ENCODE data around the gene AKAP6.

Gene AKAP6

GRCh38 chr14:32657081-32657480 is 328.0 kb downstream of the AKAP6 start:
- Mint-ChIP-seq H3K27me3 (no peaks in the 10 kb centered on the region), H3K9me3 (peaks cover 3% of the 10 kb centered on the region in 2 donors), H3K4me3 (no peak overlapping the region), H3K4me1 (ENCODE audit: low read depth in 2 of 2) (no peaks in the 10 kb centered on the region), H3K36me3 (ENCODE audit: insufficient read depth) (no peaks in the 10 kb centered on the region), H3K27ac (no peak overlapping the region)
- DNase-seq, result no peak
- ATAC-seq (replicated peaks), result no peak

- Mint-ChIP-seq H3K27me3 (no peaks in the 10 kb centered on the region), H3K4me1 (ENCODE audit: low read depth in 2 of 2) (no peaks in the 10 kb centered on the region), H3K36me3 (ENCODE audit: insufficient read depth) (no peaks in the 10 kb centered on the region), H3K27ac (no peak overlapping the region), H3K9me3 (peaks cover 3 to 8% of the 10 kb centered on the region in 2 donors), H3K4me3 (no peak overlapping the region)
- ATAC-seq (replicated peaks) (no peak), DNase-seq (no peak)
These were observed 332.1 kb downstream of the AKAP6 start for GRCh38 chr14:32661216-32661615.

GRCh38 chr14:32662211-32662610 is 333.1 kb downstream of the AKAP6 start:
- no peaks in the 10 kb centered on the region for H3K27me3 Mint-ChIP-seq
- H3K36me3 Mint-ChIP-seq (ENCODE audit: insufficient read depth), result no peaks in the 10 kb centered on the region
- DNase-seq (no peak), ATAC-seq (replicated peaks) (no peak)
- H3K4me3 Mint-ChIP-seq, result no peak overlapping the region
- H3K27ac Mint-ChIP-seq, result no peak overlapping the region
- peaks cover 3 to 8% of the 10 kb centered on the region in 2 donors for H3K9me3 Mint-ChIP-seq
- no peaks in the 10 kb centered on the region for H3K4me1 Mint-ChIP-seq (ENCODE audit: low read depth in 2 of 2)

- H3K27ac Mint-ChIP-seq, result no peak overlapping the region
These were observed 337.2 kb downstream of the AKAP6 start for GRCh38 chr14:32666308-32666707.

GRCh38 chr14:32667287-32667686 is 338.2 kb downstream of the AKAP6 start:
- no peak for DNase-seq

More at GRCh38 chr14:32666308-32666707, 337.2 kb downstream of the AKAP6 start:
- Mint-ChIP-seq H3K9me3 (peaks cover 2 to 8% of the 10 kb centered on the region in 2 donors), H3K4me1 (ENCODE audit: low read depth in 2 of 2) (no peaks in the 10 kb centered on the region), H3K4me3 (no peak overlapping the region), H3K27me3 (no peaks in the 10 kb centered on the region), H3K36me3 (ENCODE audit: insufficient read depth) (no peaks in the 10 kb centered on the region)
- ATAC-seq (replicated peaks) (no peak), DNase-seq (no peak)

GRCh38 chr14:32667791-32668190 is 338.7 kb downstream of the AKAP6 start:
- no peaks in the 10 kb centered on the region for H3K4me1 Mint-ChIP-seq (ENCODE audit: low read depth in 2 of 2)
- H3K36me3 Mint-ChIP-seq (ENCODE audit: insufficient read depth), result no peaks in the 10 kb centered on the region
- H3K4me3 Mint-ChIP-seq, result no peak overlapping the region
- no peak overlapping the region for H3K27ac Mint-ChIP-seq
- no peaks in the 10 kb centered on the region for H3K27me3 Mint-ChIP-seq
- H3K9me3 Mint-ChIP-seq, result peaks cover 4 to 8% of the 10 kb centered on the region in 2 donors
- no peak for ATAC-seq (replicated peaks)
- DNase-seq, result no peak

More at GRCh38 chr14:32667287-32667686, 338.2 kb downstream of the AKAP6 start:
- no peaks in the 10 kb centered on the region for H3K36me3 Mint-ChIP-seq (ENCODE audit: insufficient read depth)
- no peak overlapping the region for H3K4me3 Mint-ChIP-seq
- no peaks in the 10 kb centered on the region for H3K27me3 Mint-ChIP-seq
- peaks cover 4 to 8% of the 10 kb centered on the region in 2 donors for H3K9me3 Mint-ChIP-seq
- H3K27ac Mint-ChIP-seq, result no peak overlapping the region
- no peak for ATAC-seq (replicated peaks)
- H3K4me1 Mint-ChIP-seq (ENCODE audit: low read depth in 2 of 2), result no peaks in the 10 kb centered on the region

GRCh38 chr14:32669391-32669790 is 340.3 kb downstream of the AKAP6 start:
- no peaks in the 10 kb centered on the region for H3K36me3 Mint-ChIP-seq (ENCODE audit: insufficient read depth)
- DNase-seq (no peak), ATAC-seq (replicated peaks) (no peak)
- no peaks in the 10 kb centered on the region for H3K27me3 Mint-ChIP-seq
- H3K4me3 Mint-ChIP-seq, result no peak overlapping the region
- peaks cover 10 to 15% of the 10 kb centered on the region in 2 donors for H3K9me3 Mint-ChIP-seq
- no peaks in the 10 kb centered on the region for H3K4me1 Mint-ChIP-seq (ENCODE audit: low read depth in 2 of 2)
- H3K27ac Mint-ChIP-seq, result no peak overlapping the region

- H3K36me3 Mint-ChIP-seq (ENCODE audit: insufficient read depth), result no peaks in the 10 kb centered on the region
- ATAC-seq (replicated peaks) (no peak), DNase-seq (no peak)
- no peaks in the 10 kb centered on the region for H3K27me3 Mint-ChIP-seq
- no peak overlapping the region for H3K4me3 Mint-ChIP-seq
- peaks cover 12 to 14% of the 10 kb centered on the region in 2 donors for H3K9me3 Mint-ChIP-seq
- no peaks in the 10 kb centered on the region for H3K4me1 Mint-ChIP-seq (ENCODE audit: low read depth in 2 of 2)
- no peak overlapping the region for H3K27ac Mint-ChIP-seq
These were observed 346.3 kb downstream of the AKAP6 start for GRCh38 chr14:32675433-32675832.

- Mint-ChIP-seq H3K4me1 (ENCODE audit: low read depth in 2 of 2) (no peaks in the 10 kb centered on the region), H3K36me3 (ENCODE audit: insufficient read depth) (no peaks in the 10 kb centered on the region), H3K27me3 (no peaks in the 10 kb centered on the region), H3K4me3 (no peak overlapping the region), H3K27ac (no peak overlapping the region), H3K9me3 (peaks cover 12 to 19% of the 10 kb centered on the region in 2 donors)
- DNase-seq, result no peak
- no peak for ATAC-seq (replicated peaks)
These were observed 348.2 kb downstream of the AKAP6 start for GRCh38 chr14:32677129-32677780.

- DNase-seq (no peak), ATAC-seq (replicated peaks) (no peak)
- peaks cover 13 to 25% of the 10 kb centered on the region in 2 donors for H3K9me3 Mint-ChIP-seq
- H3K4me3 Mint-ChIP-seq, result no peak overlapping the region
- H3K27me3 Mint-ChIP-seq, result no peaks in the 10 kb centered on the region
- no peak overlapping the region for H3K27ac Mint-ChIP-seq
- no peaks in the 10 kb centered on the region for H3K36me3 Mint-ChIP-seq (ENCODE audit: insufficient read depth)
- H3K4me1 Mint-ChIP-seq (ENCODE audit: low read depth in 2 of 2), result no peaks in the 10 kb centered on the region
These were observed 349.0 kb downstream of the AKAP6 start for GRCh38 chr14:32678088-32678487.

- Mint-ChIP-seq H3K36me3 (ENCODE audit: insufficient read depth) (no peaks in the 10 kb centered on the region), H3K9me3 (peaks cover 5 to 23% of the 10 kb centered on the region in 2 donors), H3K27ac (no peak overlapping the region), H3K4me1 (ENCODE audit: low read depth in 2 of 2) (no peaks in the 10 kb centered on the region), H3K4me3 (no peak overlapping the region), H3K27me3 (no peaks in the 10 kb centered on the region)
- DNase-seq (no peak), ATAC-seq (replicated peaks) (no peak)
These were observed 351.0 kb downstream of the AKAP6 start for GRCh38 chr14:32679927-32680612.

GRCh38 chr14:32681598-32681997 is 352.5 kb downstream of the AKAP6 start:
- no peaks in the 10 kb centered on the region for H3K36me3 Mint-ChIP-seq (ENCODE audit: insufficient read depth)
- H3K27ac Mint-ChIP-seq, result no peak overlapping the region
- H3K9me3 Mint-ChIP-seq, result peaks cover 3 to 33% of the 10 kb centered on the region in 2 donors
- no peak for DNase-seq
- H3K4me3 Mint-ChIP-seq, result no peak overlapping the region
- no peaks in the 10 kb centered on the region for H3K27me3 Mint-ChIP-seq
- no peak for ATAC-seq (replicated peaks)
- no peaks in the 10 kb centered on the region for H3K4me1 Mint-ChIP-seq (ENCODE audit: low read depth in 2 of 2)

GRCh38 chr14:32682214-32682613 is 353.1 kb downstream of the AKAP6 start:
- no peak for ATAC-seq (replicated peaks)

GRCh38 chr14:32683679-32684078 is 354.6 kb downstream of the AKAP6 start:
- no peak for ATAC-seq (replicated peaks)
- Mint-ChIP-seq H3K27me3 (no peaks in the 10 kb centered on the region), H3K4me1 (ENCODE audit: low read depth in 2 of 2) (no peaks in the 10 kb centered on the region), H3K36me3 (ENCODE audit: insufficient read depth) (no peaks in the 10 kb centered on the region), H3K27ac (no peak overlapping the region), H3K9me3 (peaks cover 5 to 35% of the 10 kb centered on the region in 2 donors), H3K4me3 (no peak overlapping the region)
- DNase-seq, result no peak

More at GRCh38 chr14:32682214-32682613, 353.1 kb downstream of the AKAP6 start:
- H3K9me3 Mint-ChIP-seq, result peaks cover 3 to 35% of the 10 kb centered on the region in 2 donors
- DNase-seq, result no peak
- no peaks in the 10 kb centered on the region for H3K27me3 Mint-ChIP-seq
- no peaks in the 10 kb centered on the region for H3K4me1 Mint-ChIP-seq (ENCODE audit: low read depth in 2 of 2)
- no peak overlapping the region for H3K4me3 Mint-ChIP-seq
- no peak overlapping the region for H3K27ac Mint-ChIP-seq
- H3K36me3 Mint-ChIP-seq (ENCODE audit: insufficient read depth), result no peaks in the 10 kb centered on the region
